IMR-90 (cell line): ENCODE results near the gene PLTP. TPM values are rescaled to one million over a fixed set of nuclear protein-coding genes. Genes with fewer than 3 reads are reported as not detected.

Experiments used
- ATAC-seq: fragments of 200-7000 bp; cut with Tn5 transposase; 2 replicates; pipeline ENCODE4 v1.9.1; 2020; ENCODE audit warnings: low read depth, mild to moderate bottlenecking, moderate library complexity
- BruUV-seq: library from RNA; stranded (reverse); fragments of 400-500 nt; replicated peaks from 2 replicates; lab custom pipeline; 2021; lab: Mats Ljungman, UMichigan
- CTCF ChIA-PET: fragments of 300-600 bp; formaldehyde crosslinking; extraction: SDS; loops from one replicate; lab custom pipeline; 2021; ENCODE audit warnings: antibody characterized with exemption; lab: Yijun Ruan, JAX
- POLR2A ChIA-PET: fragments of 300-600 bp; sonication (Branson Sonifier 250); formaldehyde crosslinking; loops from one replicate; lab custom pipeline; 2022; ENCODE audit warnings: antibody characterized with exemption; ENCODE audit not compliant: unreplicated experiment; lab: Charles Lee
- DNase-seq: peaks from one replicate; pipeline ENCODE4 v3.0.0; 2013
- H2AFZ ChIP-seq: replicated peaks from 2 replicates; pipeline ENCODE3; 2013; ENCODE audit warnings: low read length, mild to moderate bottlenecking; ENCODE audit not compliant: poor library complexity
- H2AK5ac ChIP-seq: 2 replicates; pipeline ENCODE4 v1.6.1; 2013; ENCODE audit warnings: low read depth, low read length, inconsistent platforms
- H2AK9ac ChIP-seq: replicated peaks from 2 replicates; pipeline ENCODE3; 2013; ENCODE audit warnings: mild to moderate bottlenecking, low read depth, low read length, moderate library complexity; ENCODE audit not compliant: poor library complexity
- H2BK120ac ChIP-seq: 2 replicates; pipeline ENCODE4 v1.6.1; 2013; ENCODE audit warnings: low read depth, low read length, inconsistent platforms
- H2BK15ac ChIP-seq: 3 replicates; pipeline ENCODE4 v1.6.1; 2013; ENCODE audit warnings: low read depth, low read length, inconsistent platforms
- H2BK20ac ChIP-seq: 2 replicates; pipeline ENCODE4 v1.6.1; 2013; ENCODE audit warnings: low read depth, mild to moderate bottlenecking, inconsistent platforms, low read length, moderate library complexity
- H2BK5ac ChIP-seq: 2 replicates; pipeline ENCODE4 v1.6.1; 2013; ENCODE audit warnings: mild to moderate bottlenecking, low read depth, low read length, inconsistent platforms; ENCODE audit not compliant: poor library complexity, severe bottlenecking
- H3K14ac ChIP-seq: replicated peaks from 2 replicates; pipeline ENCODE4 v1.6.1; 2013; ENCODE audit warnings: low read depth, low read length, inconsistent platforms
- H3K18ac ChIP-seq: 2 replicates; pipeline ENCODE4 v1.6.1; 2013; ENCODE audit warnings: low read depth, low read length, control low read depth
- H3K23ac ChIP-seq: 2 replicates; pipeline ENCODE4 v1.6.1; 2013; ENCODE audit warnings: low read depth, low read length, inconsistent platforms
- H3K27ac ChIP-seq: 2 replicates; pipeline ENCODE4 v1.5.1; 2013; ENCODE audit warnings: mild to moderate bottlenecking, control low read depth, low read length; ENCODE audit not compliant: insufficient read depth
- H3K27me3 ChIP-seq: 2 replicates; pipeline ENCODE4 v1.6.1; 2013; ENCODE audit warnings: low read length; ENCODE audit not compliant: control insufficient read depth, insufficient read depth
- H3K36me3 ChIP-seq: 2 replicates; pipeline ENCODE4 v1.6.1; 2013; ENCODE audit warnings: low read length, mixed read lengths; ENCODE audit not compliant: control insufficient read depth, insufficient read depth
- H3K4ac ChIP-seq: 2 replicates; pipeline ENCODE4 v1.6.1; 2013; ENCODE audit warnings: low read depth, low read length, inconsistent platforms
- H3K4me1 ChIP-seq: 2 replicates; pipeline ENCODE4 v1.6.1; 2013; ENCODE audit warnings: low read length, mixed read lengths; ENCODE audit not compliant: control insufficient read depth, insufficient read depth
- H3K4me2 ChIP-seq: 2 replicates; pipeline ENCODE4 v1.6.1; 2013; ENCODE audit warnings: low read depth, mild to moderate bottlenecking, control low read depth, low read length, moderate library complexity
- H3K4me3 ChIP-seq: 2 replicates; pipeline ENCODE4 v1.5.1; 2013; ENCODE audit warnings: low read depth, mild to moderate bottlenecking, control low read depth, low read length, moderate library complexity; ENCODE audit not compliant: insufficient read depth
- H3K56ac ChIP-seq: 2 replicates; pipeline ENCODE4 v1.6.1; 2013; ENCODE audit warnings: low read length, inconsistent platforms; ENCODE audit not compliant: insufficient read depth; ENCODE audit errors: extremely low read depth
- H3K79me1 ChIP-seq, 2 experiments: 2 replicates each; pipeline ENCODE4 v1.6.1; 2013; ENCODE audit warnings: low read length in 2 of 2, inconsistent platforms in 1 of 2, low read depth in 1 of 2
- H3K9ac ChIP-seq: 2 replicates; pipeline ENCODE4 v1.6.1; 2013; ENCODE audit warnings: low read depth, low read length, control low read depth
- H3K9me1 ChIP-seq: 2 replicates; pipeline ENCODE4 v1.6.1; 2013; ENCODE audit warnings: low read length, inconsistent platforms; ENCODE audit not compliant: insufficient read depth
- H3K9me3 ChIP-seq: 2 replicates; pipeline ENCODE4 v1.6.1; 2013; ENCODE audit warnings: low read length; ENCODE audit not compliant: control insufficient read depth, insufficient read depth
- H4K20me1 ChIP-seq: 2 replicates; pipeline ENCODE4 v1.6.1; 2013; ENCODE audit warnings: low read length, inconsistent platforms; ENCODE audit not compliant: insufficient read depth
- H4K5ac ChIP-seq: 2 replicates; pipeline ENCODE4 v1.6.1; 2013; ENCODE audit warnings: mild to moderate bottlenecking, low read depth, low read length, control low read depth
- H4K8ac ChIP-seq, 2 experiments: 2 replicates each; pipeline ENCODE4 v1.6.1; 2013; ENCODE audit warnings: low read depth in 2 of 2, low read length in 2 of 2, control low read depth in 1 of 2, inconsistent platforms in 1 of 2
- H4K91ac ChIP-seq: 2 replicates; pipeline ENCODE4 v1.6.1; 2013; ENCODE audit warnings: low read depth, low read length, inconsistent platforms; ENCODE audit not compliant: insufficient read depth
- BHLHE40 ChIP-seq: fragments of 150-350 bp; IDR thresholded peaks from 2 replicates; pipeline ENCODE4 v1.6.1; 2016; ENCODE audit warnings: mild to moderate bottlenecking, low read depth, low read length
- CEBPB ChIP-seq: IDR thresholded peaks from 2 replicates; pipeline ENCODE4 v1.6.1; 2012; ENCODE audit warnings: low read depth, low read length, improper control_type of control experiment
- CHD1 ChIP-seq: IDR thresholded peaks from 2 replicates; pipeline ENCODE4 v1.6.1; 2012; ENCODE audit warnings: low read depth, low read length, improper control_type of control experiment
- FOS ChIP-seq: fragments of 150-350 bp; IDR thresholded peaks from 2 replicates; pipeline ENCODE4 v1.6.1; 2016; ENCODE audit warnings: low read depth, low read length
- MAFK ChIP-seq: IDR thresholded peaks from 2 replicates; pipeline ENCODE4 v1.6.1; 2012; ENCODE audit warnings: low read depth, low read length, improper control_type of control experiment
- MAZ ChIP-seq: IDR thresholded peaks from 2 replicates; pipeline ENCODE4 v1.6.1; 2012; ENCODE audit warnings: low read depth, mild to moderate bottlenecking, low read length, improper control_type of control experiment, moderate library complexity, borderline replicate concordance
- MXI1 ChIP-seq: IDR thresholded peaks from 2 replicates; pipeline ENCODE4 v1.6.1; 2012; ENCODE audit warnings: low read depth, mild to moderate bottlenecking, low read length, moderate library complexity, borderline replicate concordance
- NFE2L2 ChIP-seq: fragments of 150-350 bp; IDR thresholded peaks from 2 replicates; pipeline ENCODE4 v1.6.1; 2016; ENCODE audit warnings: low read depth, mild to moderate bottlenecking, low read length
- POLR2A ChIP-seq: IDR thresholded peaks from 2 replicates; pipeline ENCODE4 v1.6.1; 2012; ENCODE audit warnings: mild to moderate bottlenecking, low read depth, low read length
- RAD21 ChIP-seq: IDR thresholded peaks from 2 replicates; pipeline ENCODE4 v1.6.1; 2012; ENCODE audit warnings: low read length, improper control_type of control experiment
- RCOR1 ChIP-seq: IDR thresholded peaks from 2 replicates; pipeline ENCODE4 v1.6.1; 2012; ENCODE audit warnings: mild to moderate bottlenecking, low read length, improper control_type of control experiment; ENCODE audit not compliant: insufficient replicate concordance
- RFX5 ChIP-seq: IDR thresholded peaks from 2 replicates; pipeline ENCODE4 v1.8.0; 2012; ENCODE audit warnings: low read depth, mild to moderate bottlenecking, low read length, moderate library complexity
- SMC3 ChIP-seq: fragments of 150-350 bp; IDR thresholded peaks from 2 replicates; pipeline ENCODE4 v1.6.1; 2016; ENCODE audit warnings: low read depth, mild to moderate bottlenecking, antibody characterized with exemption, low read length, moderate library complexity
- WGBS, 2 experiments: methylation state at CpG; one replicate each; pipeline versions ENCODE4 v1.1.5 to v1.1.7; 2013; ENCODE audit warnings: missing lambda C conversion rate in 2 of 2; ENCODE audit not compliant: insufficient read length in 1 of 2; ENCODE audit errors: extremely low coverage in 2 of 2; 5-methylcytosine and 5-hydroxymethylcytosine counted together
- dilution Hi-C: fragments of 300-500 bp; cut with HindIII; formaldehyde crosslinking; loops from one replicate; pipeline ENCODE4 v1.14.3; 2018; ENCODE audit warnings: low sequenced_read_pairs; ENCODE audit not compliant: unreplicated experiment
- in situ Hi-C: fragments of 300-500 bp; cut with MboI; formaldehyde crosslinking; loops from 3 replicates; pipeline ENCODE4 v1.14.3; 2019; ENCODE audit warnings: low sequenced_read_pairs, inconsistent platforms, mixed read lengths
- intact Hi-C: fragments of 100-400 bp; cut with micrococcal nuclease; formaldehyde crosslinking; loops from 2 replicates; pipeline ENCODE4 v1.10.0; 2022
- polyA plus RNA-seq, 3 experiments: library from polyadenylated mRNA; depleted of rRNA; stranded (reverse); fragments of >200 nt; gene quantifications; 2 replicates each; pipeline ENCODE4 v1.2.3, GENCODE V29; 2012; ENCODE audit warnings: low replicate concordance in 1 of 3
- total RNA-seq: library from RNA; depleted of rRNA; stranded (reverse); fragments of >200 nt; gene quantifications from 2 replicates; pipeline ENCODE4 v1.2.3, GENCODE V29; 2012
- TF ChIP-seq, protein P1 (sequence below): conservative IDR thresholded peaks from 2 replicates; pipeline ENCODE4 v1.5.1; 2012; ENCODE audit warnings: mild to moderate bottlenecking, low read depth, low read length, improper control_type of control experiment
- TF ChIP-seq, protein P2 (sequence below): fragments of 150-350 bp; IDR thresholded peaks from 2 replicates; pipeline ENCODE4 v1.6.1; 2016; ENCODE audit warnings: low read depth, mild to moderate bottlenecking, low read length, moderate library complexity, borderline replicate concordance
- TF ChIP-seq, protein P3 (sequence below): fragments of 150-350 bp; IDR thresholded peaks from 2 replicates; pipeline ENCODE4 v1.6.1; 2017; ENCODE audit warnings: mild to moderate bottlenecking, antibody characterized with exemption, low read length, low read depth

PLTP gene
- total and polyA plus RNA-seq, 2 of the 4 experiments (the other 2 are of a cell fraction) = 5.4 to 55.8 TPM

DNA sequence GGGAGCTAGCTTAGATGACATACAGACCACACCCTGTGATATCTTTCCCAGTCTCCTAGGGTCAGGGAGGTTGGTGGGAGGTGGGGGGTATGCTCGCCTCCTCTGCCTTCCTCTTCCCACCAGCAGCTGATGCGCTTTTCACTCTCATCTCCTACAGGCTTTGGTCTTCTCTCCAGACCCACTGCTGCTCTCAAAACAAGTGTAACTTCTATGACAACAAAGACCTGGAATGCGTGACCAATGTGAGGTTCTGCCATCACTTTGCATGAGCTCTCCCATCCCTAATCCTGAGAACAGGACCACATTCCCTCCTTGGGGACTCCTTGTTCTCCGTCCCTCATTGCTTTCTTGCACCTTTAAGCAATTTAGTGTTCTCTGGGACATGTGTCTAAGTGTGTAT, 18.1 kb downstream of the PLTP start:
- Histone ChIP-seq H4K20me1 (0 out of 2 replicates have a peak, but pooled peaks cover 8% of the 10 kb centered on the region), H3K14ac (no peak overlapping the region), H3K79me1 (peaks cover 14 to 50% of the 10 kb centered on the region in 2 experiments), H3K36me3 (peaks cover 47% of the 10 kb centered on the region), H3K9me3 (no peaks in the 10 kb centered on the region), H4K5ac (no peak overlapping the region), H3K4me2 (no peak overlapping the region), H3K9me1 (0 out of 2 replicates have a peak, but pooled peaks cover 2% of the 10 kb centered on the region), H2AFZ (no peak overlapping the region), H3K4ac (no peak overlapping the region), H3K56ac (no peak overlapping the region), H3K4me3 (no peak overlapping the region), H2BK5ac (no peak overlapping the region), H2AK9ac (no peak overlapping the region), H2BK120ac (no peak overlapping the region), H3K23ac (no peak overlapping the region), H3K9ac (no peak overlapping the region), H2AK5ac (no peak overlapping the region), H4K91ac (no peak overlapping the region), H3K4me1 (peaks cover 3% of the 10 kb centered on the region; the same call in 1 of the 2 replicates), H4K8ac (no peak overlapping the region), H3K18ac (no peak overlapping the region), H2BK20ac (no peak overlapping the region), H3K27ac (no peak overlapping the region), H2BK15ac (no peak overlapping the region), H3K27me3 (no peaks in the 10 kb centered on the region)
- in situ Hi-C loops = no loop called here
- WGBS, 2 experiments = 88% methylated on average over 1 of the region's 4 CpGs; no CpG with 5 or more reads in 1 of the 2 experiments
- TF ChIP-seq CEBPB (no peak), RCOR1 (no peak), CHD1 (no peak), POLR2A (no peak), NFE2L2 (no peak), RFX5 (no peak), BHLHE40 (no peak), MXI1 (no peak), FOS (no peak), RAD21 (no peak), MAZ (no peak), SMC3 (no peak), MAFK (no peak)
- TF ChIP-seq, protein P1, sequence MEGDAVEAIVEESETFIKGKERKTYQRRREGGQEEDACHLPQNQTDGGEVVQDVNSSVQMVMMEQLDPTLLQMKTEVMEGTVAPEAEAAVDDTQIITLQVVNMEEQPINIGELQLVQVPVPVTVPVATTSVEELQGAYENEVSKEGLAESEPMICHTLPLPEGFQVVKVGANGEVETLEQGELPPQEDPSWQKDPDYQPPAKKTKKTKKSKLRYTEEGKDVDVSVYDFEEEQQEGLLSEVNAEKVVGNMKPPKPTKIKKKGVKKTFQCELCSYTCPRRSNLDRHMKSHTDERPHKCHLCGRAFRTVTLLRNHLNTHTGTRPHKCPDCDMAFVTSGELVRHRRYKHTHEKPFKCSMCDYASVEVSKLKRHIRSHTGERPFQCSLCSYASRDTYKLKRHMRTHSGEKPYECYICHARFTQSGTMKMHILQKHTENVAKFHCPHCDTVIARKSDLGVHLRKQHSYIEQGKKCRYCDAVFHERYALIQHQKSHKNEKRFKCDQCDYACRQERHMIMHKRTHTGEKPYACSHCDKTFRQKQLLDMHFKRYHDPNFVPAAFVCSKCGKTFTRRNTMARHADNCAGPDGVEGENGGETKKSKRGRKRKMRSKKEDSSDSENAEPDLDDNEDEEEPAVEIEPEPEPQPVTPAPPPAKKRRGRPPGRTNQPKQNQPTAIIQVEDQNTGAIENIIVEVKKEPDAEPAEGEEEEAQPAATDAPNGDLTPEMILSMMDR = no peak
- TF ChIP-seq, protein P2, sequence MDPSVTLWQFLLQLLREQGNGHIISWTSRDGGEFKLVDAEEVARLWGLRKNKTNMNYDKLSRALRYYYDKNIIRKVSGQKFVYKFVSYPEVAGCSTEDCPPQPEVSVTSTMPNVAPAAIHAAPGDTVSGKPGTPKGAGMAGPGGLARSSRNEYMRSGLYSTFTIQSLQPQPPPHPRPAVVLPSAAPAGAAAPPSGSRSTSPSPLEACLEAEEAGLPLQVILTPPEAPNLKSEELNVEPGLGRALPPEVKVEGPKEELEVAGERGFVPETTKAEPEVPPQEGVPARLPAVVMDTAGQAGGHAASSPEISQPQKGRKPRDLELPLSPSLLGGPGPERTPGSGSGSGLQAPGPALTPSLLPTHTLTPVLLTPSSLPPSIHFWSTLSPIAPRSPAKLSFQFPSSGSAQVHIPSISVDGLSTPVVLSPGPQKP = no peak
- TF ChIP-seq, protein P3, sequence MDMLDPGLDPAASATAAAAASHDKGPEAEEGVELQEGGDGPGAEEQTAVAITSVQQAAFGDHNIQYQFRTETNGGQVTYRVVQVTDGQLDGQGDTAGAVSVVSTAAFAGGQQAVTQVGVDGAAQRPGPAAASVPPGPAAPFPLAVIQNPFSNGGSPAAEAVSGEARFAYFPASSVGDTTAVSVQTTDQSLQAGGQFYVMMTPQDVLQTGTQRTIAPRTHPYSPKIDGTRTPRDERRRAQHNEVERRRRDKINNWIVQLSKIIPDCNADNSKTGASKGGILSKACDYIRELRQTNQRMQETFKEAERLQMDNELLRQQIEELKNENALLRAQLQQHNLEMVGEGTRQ = no peak
- intact Hi-C loops = loop anchor here (5.0 kb wide), 1 partner anchor 78 kb away; the partner anchor contains the start of gene ZNF335
- ATAC-seq (no peak), DNase-seq (no peak)
- dilution Hi-C loops = no loop called here
- ChIA-PET CTCF (interaction anchor here (0.5 kb wide), 1 partner anchor 102 kb away, joined by 5 read pairs; the partner anchor contains the start of gene WFDC3), POLR2A (no interaction called here)
- BruUV-seq = no TSS peak
